A549 (cell line): ENCODE results near the gene TXN2. TPM values are rescaled to one million over a fixed set of nuclear protein-coding genes. Genes with fewer than 3 reads are reported as not detected.

Source experiments
- ATAC-seq, 2 experiments: fragments of 200-7000 bp in 1 of 2; fragments of >200 bp in 1 of 2; cut with Nextera tagmentation in 1 of 2; cut with Tn5 transposase in 1 of 2; 3 replicates each; pipeline versions ENCODE4 v1.8.0 to v1.9.1; 2018 to 2020; ENCODE audit warnings: mild to moderate bottlenecking in 1 of 2, moderate library complexity in 1 of 2
- CTCF ChIA-PET: fragments of 300-600 bp; sonication (Branson Sonifier 250); formaldehyde crosslinking; extraction: SDS; loops from one replicate; lab custom pipeline; 2021; ENCODE audit warnings: antibody characterized with exemption, inconsistent platforms; lab: Yijun Ruan, JAX
- POLR2A ChIA-PET: fragments of 350-600 bp; formaldehyde crosslinking; extraction: SDS; loops from one replicate; lab custom pipeline; 2021; ENCODE audit warnings: antibody characterized with exemption, inconsistent platforms; lab: Yijun Ruan, JAX
- DNase-seq, 2 experiments: peaks; one replicate each; pipeline versions ENCODE4 v3.0.0 to v3.0.0-alpha.2; 2011 to 2016; ENCODE audit warnings: low read depth in 1 of 2, low spot score in 1 of 2
- FAIRE-seq: peaks from 2 replicates; lab custom pipeline; 2011; peaks lifted over from hg19 to GRCh38; lab: Jason Lieb, UNC
- H3K27ac ChIP-seq, 2 experiments: fragments of >200 bp; sonication (Bioruptor Twin); formaldehyde crosslinking; 3 replicates each; pipeline ENCODE4 v1.5.1; 2016 to 2017
- H3K4me1 ChIP-seq: fragments of >200 bp; sonication (Bioruptor Twin); formaldehyde crosslinking; 3 replicates; pipeline ENCODE4 v1.6.1; 2016
- H3K4me2 ChIP-seq: fragments of >200 bp; sonication (Bioruptor Twin); formaldehyde crosslinking; 3 replicates; pipeline ENCODE4 v1.6.1; 2016
- H3K4me3 ChIP-seq: fragments of >200 bp; sonication (Bioruptor Twin); formaldehyde crosslinking; 3 replicates; pipeline ENCODE4 v1.5.1; 2016
- H3K9me3 ChIP-seq: fragments of >200 bp; sonication (Bioruptor Twin); formaldehyde crosslinking; 3 replicates; pipeline ENCODE4 v1.6.1; 2016
- BHLHE40 ChIP-seq: IDR thresholded peaks from 2 replicates; pipeline ENCODE4 v1.6.1; 2012; ENCODE audit warnings: low read depth, low read length, inconsistent platforms
- CBX2 ChIP-seq: fragments of 200-600 bp; sonication (generic); IDR thresholded peaks from 2 replicates; pipeline ENCODE4 v1.6.1; 2016; ENCODE audit warnings: low read depth, mild to moderate bottlenecking, borderline replicate concordance
- CBX8 ChIP-seq: fragments of 200-600 bp; sonication (generic); IDR thresholded peaks from 2 replicates; pipeline ENCODE4 v1.6.1; 2016
- CHD2 ChIP-seq: fragments of 150-350 bp; IDR thresholded peaks from 2 replicates; pipeline ENCODE4 v1.6.1; 2014; ENCODE audit warnings: low read length; ENCODE audit not compliant: partially characterized antibody
- CHD4 ChIP-seq: fragments of 200-600 bp; sonication (generic); IDR thresholded peaks from 2 replicates; pipeline ENCODE4 v1.6.1; 2016; ENCODE audit warnings: antibody characterized with exemption, mild to moderate bottlenecking, borderline replicate concordance
- EHF ChIP-seq: fragments of 250-450 bp; sonication (Bioruptor Pico); IDR thresholded peaks from 2 replicates; pipeline ENCODE4 v1.5.0; 2020; ENCODE audit warnings: mild to moderate bottlenecking
- EHMT2 ChIP-seq: fragments of 200-600 bp; sonication (generic); IDR thresholded peaks from 2 replicates; pipeline ENCODE4 v1.6.1; 2016; ENCODE audit warnings: antibody characterized with exemption, low read depth, mild to moderate bottlenecking, moderate library complexity
- EP300 ChIP-seq, 2 experiments: fragments of >200 bp; sonication (Bioruptor Twin); formaldehyde crosslinking; IDR thresholded peaks; 2 replicates in 1 of 2; 3 replicates in 1 of 2; pipeline ENCODE4 v1.6.1; 2016 to 2017
- ESRRA ChIP-seq: fragments of 150-350 bp; IDR thresholded peaks from 2 replicates; pipeline ENCODE4 v1.6.1; 2014; ENCODE audit warnings: mild to moderate bottlenecking, low read length, borderline replicate concordance
- FOXS1 ChIP-seq: fragments of 250-450 bp; sonication (Bioruptor Pico); IDR thresholded peaks from 2 replicates; pipeline ENCODE4 v1.5.0; 2020; ENCODE audit warnings: mild to moderate bottlenecking, moderate library complexity
- GATA3 ChIP-seq: IDR thresholded peaks from 2 replicates; pipeline ENCODE4 v1.6.1; 2012; ENCODE audit warnings: borderline replicate concordance
- HDAC2 ChIP-seq: fragments of 200-600 bp; sonication (generic); IDR thresholded peaks from 2 replicates; pipeline ENCODE4 v1.6.1; 2016
- HMGXB4 ChIP-seq: fragments of 250-450 bp; sonication (Bioruptor Pico); IDR thresholded peaks from 2 replicates; pipeline ENCODE4 v1.5.0; 2021; ENCODE audit warnings: mild to moderate bottlenecking, moderate library complexity, borderline replicate concordance
- HOXB5 ChIP-seq: fragments of 250-450 bp; sonication (Bioruptor Pico); IDR thresholded peaks from 2 replicates; pipeline ENCODE4 v1.5.0; 2020; ENCODE audit warnings: mild to moderate bottlenecking, moderate library complexity
- JUN ChIP-seq, 2 experiments: fragments of >200 bp; sonication (Bioruptor Twin); formaldehyde crosslinking; IDR thresholded peaks; 2 replicates in 1 of 2; 3 replicates in 1 of 2; pipeline ENCODE4 v1.6.1; 2016 to 2017
- MAFK ChIP-seq: fragments of 450-650 bp; IDR thresholded peaks from 2 replicates; pipeline ENCODE4 v1.6.1; 2014; ENCODE audit not compliant: partially characterized antibody
- MAX ChIP-seq: IDR thresholded peaks from 2 replicates; pipeline ENCODE4 v1.6.1; 2012
- NPAS2 ChIP-seq: fragments of 250-450 bp; sonication (Bioruptor Pico); IDR thresholded peaks from 2 replicates; pipeline ENCODE4 v1.8.0; 2022; ENCODE audit warnings: mild to moderate bottlenecking, moderate library complexity, borderline replicate concordance
- NR3C1 ChIP-seq: fragments of >200 bp; sonication (Bioruptor Twin); formaldehyde crosslinking; IDR thresholded peaks from 3 replicates; pipeline ENCODE4 v1.6.1; 2017
- POLR2A ChIP-seq: IDR thresholded peaks from 2 replicates; pipeline ENCODE4 v1.6.1; 2012; ENCODE audit warnings: mild to moderate bottlenecking, low read length
- POLR2AphosphoS2 ChIP-seq: conservative IDR thresholded peaks from 2 replicates; pipeline ENCODE4 v1.6.1; 2012; ENCODE audit warnings: low read length, improper control_type of control experiment, inconsistent platforms
- RARB ChIP-seq: fragments of 250-450 bp; sonication (Bioruptor Pico); IDR thresholded peaks from 2 replicates; pipeline ENCODE4 v1.8.0; 2021; ENCODE audit warnings: mild to moderate bottlenecking, moderate library complexity
- RFX5 ChIP-seq: fragments of 450-650 bp; IDR thresholded peaks from 2 replicates; pipeline ENCODE4 v1.7.1; 2014; ENCODE audit warnings: antibody characterized with exemption, mild to moderate bottlenecking, moderate library complexity
- SREBF2 ChIP-seq: fragments of 450-650 bp; IDR thresholded peaks from 2 replicates; pipeline ENCODE4 v1.6.1; 2014; ENCODE audit warnings: mild to moderate bottlenecking, moderate library complexity
- TP53 ChIP-seq: fragments of 250-450 bp; sonication (Bioruptor Pico); IDR thresholded peaks from 2 replicates; pipeline ENCODE4 v1.5.0; 2021; ENCODE audit warnings: mild to moderate bottlenecking, moderate library complexity
- ZC3H11A ChIP-seq: fragments of 450-650 bp; IDR thresholded peaks from 2 replicates; pipeline ENCODE4 v1.6.1; 2014; ENCODE audit warnings: antibody characterized with exemption, mild to moderate bottlenecking
- ZNF302 ChIP-seq: fragments of 250-450 bp; sonication (Bioruptor Pico); IDR thresholded peaks from 2 replicates; pipeline ENCODE4 v1.9.0; 2021; ENCODE audit warnings: inconsistent platforms, mild to moderate bottlenecking, moderate library complexity
- WGBS: methylation state at CpG from one replicate; pipeline ENCODE4 v1.1.6; 2017; ENCODE audit errors: missing lambda C conversion rate; 5-methylcytosine and 5-hydroxymethylcytosine counted together
- polyA plus RNA-seq, 4 experiments: library from polyadenylated mRNA; depleted of rRNA in 3 of 4; stranded (reverse); fragments of >200 nt; fragmentation: RNase III in 1 of 4; extraction: RNeasy Plus Mini Kit Qiagen cat#74134 plus additional on column Dnase treatment in 1 of 4; gene quantifications; 2 replicates in 3 of 4; 3 replicates in 1 of 4; pipeline ENCODE4 v1.2.3, GENCODE V29; 2011 to 2017

Gene TXN2
- polyA plus RNA-seq, 2 of the 4 experiments (the other 2 are of a cell fraction) = 82.2 to 89.6 TPM

GRCh38 chr22:36480941-36481392, 473 bp downstream of the TXN2 start:
- peak overlapping the region; percentile 63 for H3K4me3 ChIP-seq
- CTCF ChIA-PET = interaction anchor here (1.0 to 2.5 kb wide), 2 partner anchors 9 to 11 kb away, joined by 3 to 11 read pairs; no protein-coding TSS in a partner anchor
- no peaks in the 10 kb centered on the region for H3K9me3 ChIP-seq
- peak overlapping the region; percentile 85 for H3K4me2 ChIP-seq
- POLR2A ChIA-PET = no interaction called here
- peak overlapping the region; percentile 89 to 99 for H3K27ac ChIP-seq
- DNase-seq (no peak), FAIRE-seq (no peak), ATAC-seq (peak in 1 of 2 experiments; percentile 17; a peak in 3 of 6 replicates)
- peaks cover 6% of the 10 kb centered on the region; the same call in 1 of the 3 replicates for H3K4me1 ChIP-seq
- TF ChIP-seq MAX (peak; percentile 65; the same call in 1 of the 2 replicates), ESRRA (0 out of 2 replicates have a peak, but pooled peaks have one; percentile 54), HOXB5 (no peak), CBX8 (no peak), CBX2 (no peak)
- WGBS = 3% methylated on average over 9 of the region's 9 CpGs

GRCh38 chr22:36478966-36479365, 2.5 kb downstream of the TXN2 start:
- no peak for DNase-seq
- Histone ChIP-seq H3K4me3 (no peak overlapping the region), H3K9me3 (no peaks in the 10 kb centered on the region), H3K27ac (no peak overlapping the region), H3K4me1 (peaks cover 6% of the 10 kb centered on the region; the same call in 1 of the 3 replicates), H3K4me2 (no peak overlapping the region)
- CTCF ChIA-PET = interaction anchor here (0.9 kb wide), 1 partner anchor 9 kb away, joined by 5 read pairs; no protein-coding TSS in a partner anchor
- TF ChIP-seq ESRRA = no peak
- no peak for TF ChIP-seq SREBF2
- no peak for TF ChIP-seq GATA3
- TF ChIP-seq POLR2A = no peak
- TF ChIP-seq RFX5 = no peak
- TF ChIP-seq NR3C1 = no peak
- no peak for TF ChIP-seq HMGXB4
- no peak for TF ChIP-seq BHLHE40
- TF ChIP-seq HDAC2 = no peak
- no peak for TF ChIP-seq EP300 (IDR thresholded peaks at IDR 0.05)
- no peak for TF ChIP-seq CHD2
- no peak for TF ChIP-seq TP53 (CRISPR knock-in tag)
- no peak for TF ChIP-seq CBX8
- WGBS = 95% methylated on average over 4 of the region's 4 CpGs
- POLR2A ChIA-PET = no interaction called here
- ATAC-seq = no peak
- FAIRE-seq = no peak

GRCh38 chr22:36475341-36475740, 6.1 kb downstream of the TXN2 start:
- CTCF ChIA-PET = interaction anchor here (1.0 to 2.2 kb wide), 4 partner anchors 8 to 174 kb away, joined by 4 to 11 read pairs (median 5); no protein-coding TSS in a partner anchor
- Histone ChIP-seq H3K4me3 (no peak overlapping the region), H3K27ac (no peak overlapping the region), H3K4me2 (no peak overlapping the region), H3K4me1 (peaks cover 7% of the 10 kb centered on the region; the same call in 1 of the 3 replicates), H3K9me3 (no peaks in the 10 kb centered on the region)
- 91% methylated on average over 6 of the region's 6 CpGs for WGBS
- POLR2A ChIA-PET = no interaction called here
- no peak for TF ChIP-seq HDAC2
- TF ChIP-seq JUN (IDR thresholded peaks at IDR 0.05) = no peak
- no peak for TF ChIP-seq CHD4
- TF ChIP-seq SREBF2 = no peak
- no peak for TF ChIP-seq CBX8
- no peak for TF ChIP-seq EHMT2
- no peak for TF ChIP-seq POLR2AphosphoS2
- TF ChIP-seq NPAS2 (CRISPR knock-in tag) = no peak
- TF ChIP-seq ZNF302 (CRISPR knock-in tag) = no peak
- no peak for TF ChIP-seq FOXS1 (CRISPR knock-in tag)
- no peak for TF ChIP-seq RARB (CRISPR knock-in tag)
- TF ChIP-seq ZC3H11A = no peak
- TF ChIP-seq MAFK = no peak
- no peak for TF ChIP-seq EHF (CRISPR knock-in tag)
- no peak for DNase-seq
- FAIRE-seq = no peak
- no peak for ATAC-seq
